Activated T-cell treated with anti-CD3 and anti-CD28 coated beads, Interleukin-2, amount 50 U/mL, for 24 hours (primary cell): ENCODE results near the gene ACACA.
A peak's percentile ranks its signal among the peaks of the same experiment; 100 is the strongest.
"Not testable (repeated sequence)": the region's sequence is repeated elsewhere in the genome, so short reads cannot be mapped to it uniquely, and the experiment has no call there.

ENCODE experiments used
- DNase-seq: peaks from one replicate; pipeline ENCODE4 v3.0.0-alpha.2; 2020
- H3K27ac Mint-ChIP-seq: 2 replicates; pipeline ENCODE4 v1.8.0; 2020; ENCODE audit warnings: mild to moderate bottlenecking, mixed read lengths
- H3K27me3 Mint-ChIP-seq: 2 replicates; pipeline ENCODE4 v1.8.0; 2020; ENCODE audit warnings: mixed read lengths
- H3K36me3 Mint-ChIP-seq: 2 replicates; pipeline ENCODE4 v1.8.0; 2020; ENCODE audit warnings: low read depth, mixed read lengths
- H3K4me1 Mint-ChIP-seq: 2 replicates; pipeline ENCODE4 v1.8.0; 2020; ENCODE audit warnings: low read depth, mixed read lengths
- H3K4me3 Mint-ChIP-seq: 2 replicates; pipeline ENCODE4 v1.8.0; 2020; ENCODE audit warnings: mild to moderate bottlenecking, moderate library complexity, mixed read lengths
- H3K9me3 Mint-ChIP-seq: 2 replicates; pipeline ENCODE4 v1.8.0; 2020; ENCODE audit warnings: mixed read lengths

Gene ACACA

GRCh38 chr17:37413875-37414519 lies 7.4 kb upstream of the ACACA start:
- Mint-ChIP-seq H3K4me3 (no peak overlapping the region), H3K9me3 (no peaks in the 10 kb centered on the region), H3K4me1 (peaks cover 28% of the 10 kb centered on the region), H3K27me3 (no peaks in the 10 kb centered on the region), H3K36me3 (peaks cover 88% of the 10 kb centered on the region), H3K27ac (no peak overlapping the region)
- no peak for DNase-seq

GRCh38 chr17:37410357-37410756 lies 3.7 kb upstream of the ACACA start:
- peaks cover 39% of the 10 kb centered on the region for H3K4me1 Mint-ChIP-seq
- no peaks in the 10 kb centered on the region for H3K27me3 Mint-ChIP-seq
- H3K9me3 Mint-ChIP-seq, result no peaks in the 10 kb centered on the region
- DNase-seq, result no peak
- no peak overlapping the region for H3K4me3 Mint-ChIP-seq
- peaks cover 91% of the 10 kb centered on the region for H3K36me3 Mint-ChIP-seq
- peak overlapping the region; percentile 60 for H3K27ac Mint-ChIP-seq

- Mint-ChIP-seq H3K4me3 (peak overlapping the region; percentile 93), H3K4me1 (peaks cover 49% of the 10 kb centered on the region), H3K36me3 (peaks cover 87% of the 10 kb centered on the region), H3K27ac (peak overlapping the region; percentile 98)
- DNase-seq, H3K27me3 Mint-ChIP-seq, H3K9me3 Mint-ChIP-seq: not testable (repeated sequence)
Observed at GRCh38 chr17:37408145-37408479, 1.5 kb upstream of the ACACA start.

GRCh38 chr17:37405955-37406634 lies 541 bp downstream of the ACACA start:
- DNase-seq, result no peak
- Mint-ChIP-seq H3K4me1 (peaks cover 52% of the 10 kb centered on the region), H3K27me3 (no peaks in the 10 kb centered on the region), H3K27ac (peak overlapping the region; percentile 97), H3K4me3 (peak overlapping the region; percentile 96), H3K9me3 (no peaks in the 10 kb centered on the region), H3K36me3 (peaks cover 78% of the 10 kb centered on the region)

GRCh38 chr17:37405522-37405921 lies 1.1 kb downstream of the ACACA start:
- H3K27ac Mint-ChIP-seq, result peak overlapping the region; percentile 97
- H3K4me3 Mint-ChIP-seq, result peak overlapping the region; percentile 96
- H3K4me1 Mint-ChIP-seq, result peaks cover 48% of the 10 kb centered on the region
- not testable (repeated sequence) for H3K9me3 Mint-ChIP-seq, H3K27me3 Mint-ChIP-seq, DNase-seq
- H3K36me3 Mint-ChIP-seq, result peaks cover 72% of the 10 kb centered on the region

- Mint-ChIP-seq H3K36me3 (peaks cover 30% of the 10 kb centered on the region), H3K27me3 (no peaks in the 10 kb centered on the region), H3K27ac (no peak overlapping the region), H3K4me3 (no peak overlapping the region), H3K9me3 (no peaks in the 10 kb centered on the region), H3K4me1 (peaks cover 33% of the 10 kb centered on the region)
- DNase-seq, result no peak
Observed at GRCh38 chr17:37400505-37400904, 6.1 kb downstream of the ACACA start.

- no peak overlapping the region for H3K4me3 Mint-ChIP-seq
- no peaks in the 10 kb centered on the region for H3K9me3 Mint-ChIP-seq
- H3K27me3 Mint-ChIP-seq, result no peaks in the 10 kb centered on the region
- DNase-seq, result no peak
- H3K4me1 Mint-ChIP-seq, result peaks cover 23% of the 10 kb centered on the region
- H3K27ac Mint-ChIP-seq, result no peak overlapping the region
- H3K36me3 Mint-ChIP-seq, result peaks cover 19% of the 10 kb centered on the region
Observed at GRCh38 chr17:37399265-37399803, 7.3 kb downstream of the ACACA start.

- H3K27me3 Mint-ChIP-seq, result no peaks in the 10 kb centered on the region
- H3K4me3 Mint-ChIP-seq, result no peak overlapping the region
- H3K27ac Mint-ChIP-seq, result peak overlapping the region; percentile 16
- no peak for DNase-seq
- H3K36me3 Mint-ChIP-seq, result peaks cover 4% of the 10 kb centered on the region
- H3K4me1 Mint-ChIP-seq, result peaks cover 24% of the 10 kb centered on the region
- H3K9me3 Mint-ChIP-seq, result no peaks in the 10 kb centered on the region
Observed at GRCh38 chr17:37393352-37393751, 13.3 kb downstream of the ACACA start.

GRCh38 chr17:37392024-37392590 lies 14.5 kb downstream of the ACACA start:
- Mint-ChIP-seq H3K27ac (peak overlapping the region; percentile 50), H3K9me3 (no peaks in the 10 kb centered on the region), H3K36me3 (peaks cover 8% of the 10 kb centered on the region), H3K4me3 (no peak overlapping the region), H3K4me1 (peaks cover 21% of the 10 kb centered on the region), H3K27me3 (no peaks in the 10 kb centered on the region)
- DNase-seq, result no peak

- Mint-ChIP-seq H3K27me3 (no peaks in the 10 kb centered on the region), H3K27ac (no peak overlapping the region), H3K4me1 (peaks cover 21% of the 10 kb centered on the region), H3K36me3 (peaks cover 8% of the 10 kb centered on the region), H3K4me3 (no peak overlapping the region), H3K9me3 (no peaks in the 10 kb centered on the region)
- DNase-seq, result no peak
Observed at GRCh38 chr17:37391146-37391545, 15.5 kb downstream of the ACACA start.

- H3K27ac Mint-ChIP-seq, result no peak overlapping the region
- no peak for DNase-seq
- H3K4me1 Mint-ChIP-seq, result peaks cover 21% of the 10 kb centered on the region
- H3K27me3 Mint-ChIP-seq, result no peaks in the 10 kb centered on the region
- no peaks in the 10 kb centered on the region for H3K9me3 Mint-ChIP-seq
- no peak overlapping the region for H3K4me3 Mint-ChIP-seq
- H3K36me3 Mint-ChIP-seq, result peaks cover 8% of the 10 kb centered on the region
Observed at GRCh38 chr17:37389160-37389559, 17.5 kb downstream of the ACACA start.

GRCh38 chr17:37388266-37388665 lies 18.4 kb downstream of the ACACA start:
- DNase-seq, result no peak

GRCh38 chr17:37386462-37386861 lies 20.2 kb downstream of the ACACA start:
- H3K27ac Mint-ChIP-seq, result no peak overlapping the region
- no peaks in the 10 kb centered on the region for H3K27me3 Mint-ChIP-seq
- peaks cover 4% of the 10 kb centered on the region for H3K4me1 Mint-ChIP-seq
- H3K36me3 Mint-ChIP-seq, result peaks cover 8% of the 10 kb centered on the region
- no peak for DNase-seq
- no peak overlapping the region for H3K4me3 Mint-ChIP-seq
- no peaks in the 10 kb centered on the region for H3K9me3 Mint-ChIP-seq

More at GRCh38 chr17:37388266-37388665, 18.4 kb downstream of the ACACA start:
- Mint-ChIP-seq H3K4me3 (no peak overlapping the region), H3K27ac (no peak overlapping the region), H3K4me1 (peaks cover 19% of the 10 kb centered on the region), H3K9me3 (no peaks in the 10 kb centered on the region), H3K36me3 (peaks cover 8% of the 10 kb centered on the region), H3K27me3 (no peaks in the 10 kb centered on the region)

GRCh38 chr17:37385474-37385990 lies 21.1 kb downstream of the ACACA start:
- no peak overlapping the region for H3K4me3 Mint-ChIP-seq
- H3K27me3 Mint-ChIP-seq, result no peaks in the 10 kb centered on the region
- peaks cover 8% of the 10 kb centered on the region for H3K36me3 Mint-ChIP-seq
- DNase-seq, result no peak
- H3K4me1 Mint-ChIP-seq, result no peaks in the 10 kb centered on the region
- H3K27ac Mint-ChIP-seq, result no peak overlapping the region
- H3K9me3 Mint-ChIP-seq, result no peaks in the 10 kb centered on the region
